ENCODE results near the gene DNAH11.
A peak's percentile ranks its signal among the peaks of the same experiment; 100 is the strongest.

DNAH11 gene

GRCh38 chr7:21514062-21514461, 28.8 kb upstream of the DNAH11 start:
- no peak for TF ChIP-seq CTCF (IDR thresholded peaks at IDR 0.05)

DNA sequence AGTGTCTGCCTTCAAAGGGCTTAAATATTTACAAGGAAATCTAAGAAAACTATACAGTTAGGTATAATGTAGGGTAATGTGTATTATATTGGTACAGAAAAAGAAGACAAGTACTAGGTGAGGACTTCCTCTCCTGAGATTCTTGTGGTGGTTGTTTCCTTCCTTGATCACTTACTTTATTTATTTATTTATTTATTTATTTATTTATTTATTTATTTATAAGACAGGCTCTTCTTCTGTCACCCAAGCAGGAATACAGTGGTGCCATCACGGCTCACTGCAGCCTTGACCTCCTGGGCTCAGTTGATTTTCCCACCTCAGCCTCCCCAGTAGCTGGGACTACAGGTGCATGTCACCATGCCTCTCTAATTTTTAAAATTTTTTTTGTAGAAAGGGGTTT, 18.2 kb upstream of the DNAH11 start:
- no peak for TF ChIP-seq CTCF (IDR thresholded peaks at IDR 0.05)

DNA sequence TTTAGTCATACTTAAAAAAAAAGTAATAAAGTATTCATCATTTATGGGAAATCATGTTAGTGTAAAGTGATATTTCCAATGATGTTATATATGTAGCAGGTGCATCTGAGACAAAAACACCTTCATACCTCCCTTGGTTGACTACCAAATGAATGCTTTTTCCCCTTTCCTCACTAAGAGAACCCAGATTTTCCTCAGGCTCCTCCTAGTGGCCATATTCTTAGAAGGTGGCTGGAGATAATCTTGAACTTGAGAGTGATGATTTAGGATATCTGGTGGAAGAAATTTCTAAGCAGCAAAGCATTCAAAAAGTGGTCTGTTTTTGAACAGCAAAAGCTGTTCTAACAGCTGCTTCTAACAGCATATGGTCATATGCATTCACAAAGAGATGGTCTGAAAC, 16.8 kb upstream of the DNAH11 start:
- TF ChIP-seq CTCF (IDR thresholded peaks at IDR 0.05) = peak; percentile 41; the same call in 1 of the 2 replicates

DNA sequence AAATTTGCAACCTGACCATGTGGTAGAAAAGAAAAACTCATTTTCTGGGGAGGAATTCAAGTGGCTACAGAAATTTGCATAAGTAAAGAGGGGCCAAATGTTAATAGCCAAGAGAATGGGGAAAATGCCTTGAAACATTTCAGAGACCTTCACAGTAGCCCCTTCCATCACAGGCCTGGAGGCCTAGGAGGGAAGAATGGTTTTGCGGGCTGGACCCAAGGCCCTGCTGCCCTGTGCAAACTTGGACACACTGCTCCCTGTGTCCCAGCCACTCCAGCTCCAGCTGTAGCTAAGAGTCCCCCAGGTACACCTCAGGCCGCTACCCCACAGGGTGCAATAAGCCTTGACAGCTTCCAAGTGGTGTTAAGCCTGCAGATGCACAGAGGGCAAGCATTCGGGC, 16.4 kb upstream of the DNAH11 start:
- TF ChIP-seq CTCF (IDR thresholded peaks at IDR 0.05) = no peak

DNA sequence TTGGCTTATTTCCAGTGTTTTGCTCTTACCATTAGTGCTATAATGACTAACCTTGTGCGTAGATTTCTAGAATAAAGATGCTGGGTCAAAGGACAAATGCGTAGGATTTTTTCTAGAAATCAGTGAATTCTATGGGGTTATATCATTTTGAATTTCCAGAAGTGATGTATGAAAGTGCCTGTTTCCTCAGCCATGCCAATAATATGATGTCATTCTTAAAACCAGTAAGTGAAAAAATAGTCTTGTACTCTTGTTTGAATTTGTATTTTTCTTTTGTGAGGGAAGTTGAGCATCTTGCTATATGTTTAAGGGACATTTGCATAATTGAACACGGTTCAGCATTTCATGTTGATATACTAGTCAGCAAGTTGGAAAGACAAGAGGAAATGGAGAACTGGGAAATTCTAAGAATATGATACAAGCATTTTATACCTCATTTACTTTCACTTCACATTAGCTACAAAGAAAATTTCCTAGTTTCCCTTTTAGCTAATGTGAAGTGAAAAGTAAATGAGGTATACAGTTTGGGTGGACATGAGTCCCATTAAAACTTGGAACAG, 3.8 kb upstream of the DNAH11 start:
- TF ChIP-seq CTCF (IDR thresholded peaks at IDR 0.05) = no peak

- no peak for TF ChIP-seq CTCF (IDR thresholded peaks at IDR 0.05)
Observed at GRCh38 chr7:21543528-21544302, 876 bp downstream of the DNAH11 start.

GRCh38 chr7:21544303-21544656, 1.4 kb downstream of the DNAH11 start:
- no peak for TF ChIP-seq CTCF (IDR thresholded peaks at IDR 0.05)

Measured in LNCAP (cell line).